ENCODE data around the gene OXTR.

Gene OXTR

DNA sequence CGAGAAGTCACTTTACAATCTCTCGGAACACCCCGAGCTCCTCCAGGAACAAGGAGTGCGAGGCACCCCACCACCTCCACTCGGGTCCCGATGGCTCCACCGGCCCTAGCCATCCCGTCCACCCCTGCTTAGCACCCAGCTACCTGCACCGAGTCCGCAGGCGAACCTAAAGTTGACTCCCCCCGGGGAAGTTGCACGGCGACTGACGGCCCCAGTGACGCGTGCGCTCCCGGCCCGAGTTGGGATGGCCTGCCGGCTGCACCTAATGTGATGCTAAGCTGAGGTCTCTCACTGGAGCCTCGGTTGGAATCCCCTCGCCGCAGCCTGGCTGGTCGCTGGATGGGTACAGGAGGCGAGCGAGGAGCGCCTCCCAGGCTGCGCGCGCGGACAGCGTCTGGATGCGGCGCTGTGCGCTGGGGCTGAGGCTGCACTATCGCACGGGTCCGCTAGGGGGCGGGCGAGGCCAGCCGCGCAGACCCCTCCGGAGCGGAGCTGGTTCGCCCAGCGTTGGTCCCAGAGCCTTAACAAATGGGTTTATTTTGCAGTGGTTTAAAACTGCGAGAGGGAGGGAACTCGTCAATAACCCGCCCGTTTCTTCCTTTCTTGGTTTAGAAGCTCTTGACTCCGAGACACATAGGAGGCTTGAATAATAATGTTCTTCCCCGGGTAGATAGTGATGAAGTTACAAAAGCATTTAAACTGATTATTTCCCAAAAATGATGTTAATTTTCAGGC is at the start of gene OXTR:
TSS of gene OXTR (minus strand) at position 526 of the 735 bp plus-strand sequence. CDS start 1,426 bp downstream, outside the sequence.
- H3K27me3 Mint-ChIP-seq (ENCODE audit: low read depth), result peaks cover 37% of the 10 kb centered on the region

GRCh38 chr3:8817486-8817885 is 48.1 kb upstream of the OXTR start:
- no peaks in the 10 kb centered on the region for H3K4me1 Mint-ChIP-seq (ENCODE audit: low read depth)
- peaks cover 4% of the 10 kb centered on the region for H3K36me3 Mint-ChIP-seq (ENCODE audit: low read depth)
- H3K27ac Mint-ChIP-seq, result no peak overlapping the region
- H3K9me3 Mint-ChIP-seq, result peaks cover 34% of the 10 kb centered on the region
- no peaks in the 10 kb centered on the region for H3K27me3 Mint-ChIP-seq (ENCODE audit: low read depth)
- no peak overlapping the region for H3K4me3 Mint-ChIP-seq
- DNase-seq (ENCODE audit: low spot score), result no peak

More for the DNA sequence above, at the start of gene OXTR:
- Mint-ChIP-seq H3K9me3 (no peaks in the 10 kb centered on the region), H3K4me1 (ENCODE audit: low read depth) (peaks cover 10% of the 10 kb centered on the region), H3K4me3 (peak within 1 kb of the TSS; percentile 67), H3K36me3 (ENCODE audit: low read depth) (no peaks in the 10 kb centered on the region), H3K27ac (no peak within 1 kb of the TSS)
- peak; percentile 60 for DNase-seq (ENCODE audit: low spot score)

DNA sequence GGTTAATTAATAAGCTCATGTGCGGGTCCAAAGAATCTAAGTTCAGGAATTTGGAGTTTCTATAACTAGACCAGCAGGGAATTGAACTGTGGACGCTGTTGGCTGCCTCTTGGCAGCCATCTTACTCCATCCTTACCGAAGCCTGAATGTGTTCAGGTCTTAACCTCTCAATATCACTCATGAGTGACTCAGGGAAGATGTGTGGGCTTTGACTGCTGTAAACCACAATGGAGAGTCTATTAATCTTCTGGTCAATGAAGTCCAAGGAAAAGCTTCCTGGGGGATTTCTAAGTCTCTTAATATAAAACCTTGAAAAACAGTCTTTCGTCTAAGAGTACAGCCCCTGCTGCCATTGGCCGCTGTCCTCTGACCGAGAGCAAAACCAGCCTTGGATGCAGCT is 46.7 kb upstream of the OXTR start:
- Mint-ChIP-seq H3K27me3 (ENCODE audit: low read depth) (no peaks in the 10 kb centered on the region), H3K4me1 (ENCODE audit: low read depth) (no peaks in the 10 kb centered on the region), H3K4me3 (no peak overlapping the region), H3K27ac (no peak overlapping the region), H3K36me3 (ENCODE audit: low read depth) (peaks cover 2% of the 10 kb centered on the region), H3K9me3 (peaks cover 27% of the 10 kb centered on the region)
- DNase-seq (ENCODE audit: low spot score), result no peak

- no peak for DNase-seq (ENCODE audit: low spot score)
- Mint-ChIP-seq H3K27me3 (ENCODE audit: low read depth) (no peaks in the 10 kb centered on the region), H3K27ac (no peak overlapping the region), H3K36me3 (ENCODE audit: low read depth) (no peaks in the 10 kb centered on the region), H3K4me3 (no peak overlapping the region), H3K9me3 (peaks cover 9% of the 10 kb centered on the region), H3K4me1 (ENCODE audit: low read depth) (no peaks in the 10 kb centered on the region)
Observed at GRCh38 chr3:8813411-8813810, 44.0 kb upstream of the OXTR start.

DNA sequence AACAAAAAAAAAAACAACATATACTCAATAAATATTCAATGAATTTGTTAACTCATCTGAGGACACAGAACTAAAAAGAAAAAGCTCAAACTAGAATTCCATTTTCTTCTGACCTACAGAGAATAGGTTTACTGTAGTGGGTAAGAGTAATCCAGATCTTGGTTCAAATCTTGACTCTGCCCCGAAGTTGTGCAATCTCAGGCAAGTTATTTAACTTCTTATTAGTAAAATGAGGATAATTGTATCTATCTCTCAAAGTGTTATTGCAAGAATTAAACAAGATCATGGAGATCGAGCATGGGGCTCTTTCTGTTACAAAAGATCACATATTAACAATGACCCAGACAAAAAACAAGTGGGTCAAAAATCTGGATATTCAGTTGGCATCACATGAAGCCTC is 41.1 kb upstream of the OXTR start:
- no peak for DNase-seq (ENCODE audit: low spot score)
- Mint-ChIP-seq H3K36me3 (ENCODE audit: low read depth) (no peaks in the 10 kb centered on the region), H3K27me3 (ENCODE audit: low read depth) (peaks cover 3% of the 10 kb centered on the region), H3K4me3 (no peak overlapping the region), H3K4me1 (ENCODE audit: low read depth) (no peaks in the 10 kb centered on the region), H3K9me3 (no peaks in the 10 kb centered on the region), H3K27ac (no peak overlapping the region)

- peaks cover 6% of the 10 kb centered on the region for H3K27me3 Mint-ChIP-seq (ENCODE audit: low read depth)
- H3K4me3 Mint-ChIP-seq, result no peak overlapping the region
- no peaks in the 10 kb centered on the region for H3K36me3 Mint-ChIP-seq (ENCODE audit: low read depth)
- DNase-seq (ENCODE audit: low spot score), result no peak
- no peaks in the 10 kb centered on the region for H3K4me1 Mint-ChIP-seq (ENCODE audit: low read depth)
- no peak overlapping the region for H3K27ac Mint-ChIP-seq
- no peaks in the 10 kb centered on the region for H3K9me3 Mint-ChIP-seq
Observed at GRCh38 chr3:8805774-8806173, 36.4 kb upstream of the OXTR start.

GRCh38 chr3:8802256-8802655 is 32.8 kb upstream of the OXTR start:
- no peak for DNase-seq (ENCODE audit: low spot score)
- Mint-ChIP-seq H3K27me3 (ENCODE audit: low read depth) (peaks cover 6% of the 10 kb centered on the region), H3K4me1 (ENCODE audit: low read depth) (no peaks in the 10 kb centered on the region), H3K36me3 (ENCODE audit: low read depth) (no peaks in the 10 kb centered on the region), H3K9me3 (no peaks in the 10 kb centered on the region), H3K4me3 (no peak overlapping the region), H3K27ac (no peak overlapping the region)

DNA sequence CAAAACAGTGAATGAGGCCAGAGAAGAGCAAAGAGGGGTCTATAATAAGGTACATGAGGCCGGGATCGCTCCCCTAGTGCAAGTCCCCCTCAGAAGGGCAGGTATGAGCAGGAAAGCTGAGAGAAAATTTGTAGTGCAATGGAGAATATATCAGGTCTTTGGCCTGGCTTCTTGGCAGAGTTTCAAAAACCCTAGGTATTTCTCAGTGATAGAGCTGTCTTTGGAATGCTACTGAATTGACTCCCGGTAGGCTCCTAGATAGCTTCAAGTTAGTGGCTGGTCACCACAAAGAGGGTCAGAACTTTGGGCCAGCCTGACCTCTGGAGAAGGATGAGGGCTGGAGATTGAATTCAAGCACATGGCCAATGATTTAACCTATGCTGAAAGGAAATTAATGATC is 30.6 kb upstream of the OXTR start:
- no peak overlapping the region for H3K4me3 Mint-ChIP-seq
- H3K4me1 Mint-ChIP-seq (ENCODE audit: low read depth), result no peaks in the 10 kb centered on the region
- peaks cover 4% of the 10 kb centered on the region for H3K27me3 Mint-ChIP-seq (ENCODE audit: low read depth)

DNA sequence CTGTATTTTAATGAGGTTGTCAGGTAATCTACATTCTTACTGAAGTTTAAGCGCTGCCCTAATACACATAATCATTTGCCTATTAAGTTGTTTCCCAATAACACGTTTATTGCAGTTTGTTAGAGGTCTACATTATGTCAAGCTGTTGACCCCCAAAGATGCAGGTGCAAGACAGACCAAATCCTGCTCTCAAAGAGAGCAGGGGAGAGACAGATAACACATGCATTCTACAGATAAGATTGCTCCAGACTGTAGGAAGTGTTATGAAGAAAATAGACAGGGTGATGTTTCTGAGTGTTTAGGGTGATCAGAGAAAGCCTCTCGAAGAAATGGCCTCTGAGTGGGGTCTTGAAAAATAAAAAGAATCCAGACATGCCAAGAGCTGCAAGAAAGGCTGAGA is 24.8 kb upstream of the OXTR start:
- DNase-seq (ENCODE audit: low spot score), result no peak
- H3K4me1 Mint-ChIP-seq (ENCODE audit: low read depth), result no peaks in the 10 kb centered on the region
- H3K27me3 Mint-ChIP-seq (ENCODE audit: low read depth), result no peaks in the 10 kb centered on the region
- H3K4me3 Mint-ChIP-seq, result no peak overlapping the region
- no peaks in the 10 kb centered on the region for H3K36me3 Mint-ChIP-seq (ENCODE audit: low read depth)
- H3K27ac Mint-ChIP-seq, result no peak overlapping the region
- H3K9me3 Mint-ChIP-seq, result peaks cover 5% of the 10 kb centered on the region

More for the DNA sequence above, 30.6 kb upstream of the OXTR start:
- no peaks in the 10 kb centered on the region for H3K36me3 Mint-ChIP-seq (ENCODE audit: low read depth)
- H3K9me3 Mint-ChIP-seq, result no peaks in the 10 kb centered on the region
- DNase-seq (ENCODE audit: low spot score), result no peak
- H3K27ac Mint-ChIP-seq, result no peak overlapping the region

DNA sequence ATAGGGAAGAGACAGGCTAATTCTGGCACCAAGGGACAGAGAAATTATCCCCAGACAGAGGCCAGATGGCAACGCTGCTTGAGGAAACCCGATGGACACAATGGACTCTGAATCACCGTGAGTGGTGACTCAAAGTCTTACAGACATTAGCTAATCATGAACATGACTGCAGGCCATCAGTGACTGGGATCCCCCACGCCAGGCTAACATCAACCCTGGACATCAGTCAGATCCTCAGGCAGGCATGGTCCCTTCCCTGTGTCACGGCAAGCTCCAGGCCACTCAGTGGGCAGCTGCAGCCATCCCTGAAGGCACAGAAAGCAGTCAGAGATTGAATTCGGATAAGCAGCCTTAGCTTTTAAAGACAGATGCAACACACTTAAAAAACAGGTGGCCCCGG is 23.8 kb upstream of the OXTR start:
- Mint-ChIP-seq H3K4me3 (no peak overlapping the region), H3K27me3 (ENCODE audit: low read depth) (no peaks in the 10 kb centered on the region), H3K36me3 (ENCODE audit: low read depth) (no peaks in the 10 kb centered on the region), H3K9me3 (peaks cover 8% of the 10 kb centered on the region), H3K27ac (no peak overlapping the region), H3K4me1 (ENCODE audit: low read depth) (no peaks in the 10 kb centered on the region)
- no peak for DNase-seq (ENCODE audit: low spot score)

DNA sequence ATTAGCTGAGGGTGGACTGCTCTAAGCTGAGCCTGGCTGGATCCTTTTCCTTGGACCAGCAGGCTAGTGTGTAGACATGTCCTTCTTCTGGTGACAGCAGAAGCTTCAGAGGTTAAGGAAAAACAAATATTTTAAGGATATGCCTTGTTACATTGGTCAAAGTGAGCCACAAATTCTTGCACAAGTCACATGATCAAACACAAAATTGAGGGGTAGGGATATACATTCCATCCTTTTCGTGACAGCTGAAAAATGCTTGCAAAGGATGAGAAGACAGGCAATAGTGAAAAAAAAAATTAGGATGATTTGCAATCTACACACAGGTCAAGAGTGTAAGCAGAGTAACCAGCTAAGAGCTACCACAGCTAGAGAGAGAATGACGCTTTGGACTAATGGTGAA is 21.1 kb upstream of the OXTR start:
- Mint-ChIP-seq H3K36me3 (ENCODE audit: low read depth) (no peaks in the 10 kb centered on the region), H3K4me3 (no peak overlapping the region), H3K9me3 (peaks cover 8% of the 10 kb centered on the region), H3K4me1 (ENCODE audit: low read depth) (no peaks in the 10 kb centered on the region), H3K27ac (no peak overlapping the region), H3K27me3 (ENCODE audit: low read depth) (peaks cover 2% of the 10 kb centered on the region)
- DNase-seq (ENCODE audit: low spot score), result no peak

- peaks cover 2% of the 10 kb centered on the region for H3K27me3 Mint-ChIP-seq (ENCODE audit: low read depth)
- no peaks in the 10 kb centered on the region for H3K4me1 Mint-ChIP-seq (ENCODE audit: low read depth)
- no peaks in the 10 kb centered on the region for H3K36me3 Mint-ChIP-seq (ENCODE audit: low read depth)
- no peak overlapping the region for H3K4me3 Mint-ChIP-seq
- no peak for DNase-seq (ENCODE audit: low spot score)
- H3K9me3 Mint-ChIP-seq, result peaks cover 8% of the 10 kb centered on the region
- no peak overlapping the region for H3K27ac Mint-ChIP-seq
Observed at GRCh38 chr3:8784676-8785435, 15.4 kb upstream of the OXTR start.

DNA sequence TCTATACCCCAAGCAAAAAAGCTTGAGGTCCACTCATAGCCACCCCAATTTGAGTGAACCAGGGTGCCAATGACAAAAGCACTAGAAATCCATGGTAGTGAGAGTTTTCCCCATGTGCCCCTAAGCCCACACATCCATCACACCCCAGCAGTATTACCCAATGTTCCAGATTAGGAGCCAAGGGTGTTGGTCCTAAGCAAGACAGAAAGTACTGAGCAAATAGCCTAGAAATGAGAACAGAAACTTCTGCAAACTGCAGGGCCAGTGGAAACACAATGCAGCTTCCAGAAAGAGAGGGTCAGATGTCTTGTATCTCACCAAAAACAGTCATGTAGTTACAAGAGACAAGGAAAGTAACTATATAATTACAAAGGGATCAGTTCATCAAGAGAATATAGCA is 10.9 kb upstream of the OXTR start:
- no peaks in the 10 kb centered on the region for H3K9me3 Mint-ChIP-seq
- no peaks in the 10 kb centered on the region for H3K4me1 Mint-ChIP-seq (ENCODE audit: low read depth)
- H3K36me3 Mint-ChIP-seq (ENCODE audit: low read depth), result no peaks in the 10 kb centered on the region
- no peak for DNase-seq (ENCODE audit: low spot score)
- no peak overlapping the region for H3K4me3 Mint-ChIP-seq
- no peak overlapping the region for H3K27ac Mint-ChIP-seq
- H3K27me3 Mint-ChIP-seq (ENCODE audit: low read depth), result no peaks in the 10 kb centered on the region

DNA sequence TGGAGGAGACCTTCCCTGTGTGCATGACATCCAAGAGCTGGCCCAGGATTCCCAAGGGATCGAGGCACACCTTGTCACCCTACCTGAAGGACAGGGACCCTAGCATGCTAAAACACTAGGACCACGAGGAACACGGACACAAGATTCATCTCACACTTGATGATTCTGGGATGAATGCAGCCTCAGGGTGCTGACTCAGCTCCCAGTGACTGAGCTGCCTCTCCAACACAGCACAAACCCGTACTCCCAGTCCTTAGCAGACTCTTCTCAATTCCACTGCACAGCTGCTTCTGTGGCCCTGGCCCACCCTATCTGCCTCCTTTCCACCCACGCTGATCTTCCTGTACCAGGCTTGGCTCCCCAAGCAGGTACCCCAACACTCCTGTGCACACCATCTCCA is 9.1 kb upstream of the OXTR start:
- Mint-ChIP-seq H3K4me1 (ENCODE audit: low read depth) (no peaks in the 10 kb centered on the region), H3K4me3 (no peak overlapping the region), H3K27ac (no peak overlapping the region), H3K27me3 (ENCODE audit: low read depth) (no peaks in the 10 kb centered on the region), H3K36me3 (ENCODE audit: low read depth) (no peaks in the 10 kb centered on the region), H3K9me3 (no peaks in the 10 kb centered on the region)
- no peak for DNase-seq (ENCODE audit: low spot score)

- no peak for DNase-seq (ENCODE audit: low spot score)
- Mint-ChIP-seq H3K36me3 (ENCODE audit: low read depth) (no peaks in the 10 kb centered on the region), H3K9me3 (no peaks in the 10 kb centered on the region), H3K27ac (no peak overlapping the region), H3K4me1 (ENCODE audit: low read depth) (no peaks in the 10 kb centered on the region), H3K27me3 (ENCODE audit: low read depth) (no peaks in the 10 kb centered on the region), H3K4me3 (no peak overlapping the region)
Observed at GRCh38 chr3:8777978-8778267, 8.5 kb upstream of the OXTR start.

Data from T-helper 2 cell treated with Interferon-gamma antibody and Interleukin-4, amounts not matched to agents 5 μg/mL and 100 μg/mL, for 36 hours (primary cell).